HG03378 (cell line): ENCODE data around the gene CCND1.
"Not testable (repeated sequence)": the region's sequence is repeated elsewhere in the genome, so short reads cannot be mapped to it uniquely, and the experiment has no call there.

Source experiments
- ATAC-seq: cut with Tn5 transposase; IDR thresholded peaks from one replicate; pipeline ENCODE4 v1.9.1; 2021; ENCODE audit warnings: mild to moderate bottlenecking, moderate library complexity; ENCODE audit not compliant: unreplicated experiment

CCND1 gene

GRCh38 chr11:69617682-69618081 is 23.3 kb upstream of the CCND1 start:
- ATAC-seq: no peak

- no peak for ATAC-seq
These were observed 22.7 kb upstream of the CCND1 start for GRCh38 chr11:69618237-69618636.

- ATAC-seq: no peak
These were observed 20.2 kb upstream of the CCND1 start for GRCh38 chr11:69620683-69621290.

GRCh38 chr11:69622097-69622681 is 18.8 kb upstream of the CCND1 start:
- ATAC-seq: not testable (repeated sequence)

GRCh38 chr11:69624293-69624692 is 16.7 kb upstream of the CCND1 start:
- ATAC-seq: no peak

GRCh38 chr11:69625476-69625875 is 15.5 kb upstream of the CCND1 start:
- ATAC-seq: no peak

GRCh38 chr11:69627551-69627950 is 13.4 kb upstream of the CCND1 start:
- ATAC-seq: no peak

- ATAC-seq: no peak
These were observed 10.9 kb upstream of the CCND1 start for GRCh38 chr11:69630017-69630416.

- ATAC-seq: no peak
These were observed 10.5 kb upstream of the CCND1 start for GRCh38 chr11:69630424-69630823.

GRCh38 chr11:69632900-69633299 is 8.1 kb upstream of the CCND1 start:
- no peak for ATAC-seq

- no peak for ATAC-seq
These were observed 6.9 kb upstream of the CCND1 start for GRCh38 chr11:69634069-69634468.

- ATAC-seq: no peak
These were observed 6.4 kb upstream of the CCND1 start for GRCh38 chr11:69634590-69634989.

- no peak for ATAC-seq
These were observed 5.8 kb upstream of the CCND1 start for GRCh38 chr11:69635195-69635594.

- ATAC-seq: no peak
These were observed 5.0 kb upstream of the CCND1 start for GRCh38 chr11:69635804-69636511.

- no peak for ATAC-seq
These were observed 4.3 kb upstream of the CCND1 start for GRCh38 chr11:69636512-69637197.

- ATAC-seq: no peak
These were observed 3.6 kb upstream of the CCND1 start for GRCh38 chr11:69637198-69637940.

GRCh38 chr11:69637941-69638871 is 2.8 kb upstream of the CCND1 start:
- ATAC-seq: no peak

GRCh38 chr11:69638941-69639681 is 1.8 kb upstream of the CCND1 start:
- ATAC-seq: no peak

- ATAC-seq: no peak
These were observed 1.1 kb upstream of the CCND1 start for GRCh38 chr11:69639831-69640230.
